WERI-Rb-1 (cell line): ENCODE measurements around the gene RRM2.

ENCODE experiments used
- DNase-seq: peaks from one replicate; pipeline ENCODE4 v3.0.0-alpha.2; 2020
- H3K27ac ChIP-seq: fragments of 250-450 bp; sonication (Bioruptor Pico); 2 replicates; pipeline ENCODE4 v1.5.1; 2020; ENCODE audit warnings: mild to moderate bottlenecking, moderate library complexity
- H3K27me3 ChIP-seq: fragments of 250-450 bp; sonication (Bioruptor Pico); 2 replicates; pipeline ENCODE4 v1.5.1; 2021; ENCODE audit warnings: mild to moderate bottlenecking, low read depth, moderate library complexity; ENCODE audit not compliant: insufficient read depth, severe bottlenecking
- H3K36me3 ChIP-seq: fragments of 250-450 bp; sonication (Bioruptor Pico); 2 replicates; pipeline ENCODE4 v1.5.1; 2020; ENCODE audit warnings: mild to moderate bottlenecking, moderate library complexity
- H3K4me3 ChIP-seq: 2 replicates; pipeline ENCODE4 v1.5.1; 2011; ENCODE audit warnings: low read depth, mild to moderate bottlenecking, control low read depth, low read length
- H3K9me3 ChIP-seq: fragments of 250-450 bp; sonication (Bioruptor Pico); 2 replicates; pipeline ENCODE4 v1.5.1; 2021; ENCODE audit warnings: mild to moderate bottlenecking, moderate library complexity; ENCODE audit not compliant: severe bottlenecking
- CTCF ChIP-seq: IDR thresholded peaks from 2 replicates; pipeline ENCODE4 v1.5.1; 2011; ENCODE audit warnings: low read depth, mild to moderate bottlenecking, control low read depth, inconsistent platforms, low read length

RRM2 gene

GRCh38 chr2:10159086-10159485 lies 36.5 kb downstream of the RRM2 start:
- no peak for DNase-seq
- H3K27ac ChIP-seq = no peak overlapping the region

GRCh38 chr2:10159581-10160131 lies 37.1 kb downstream of the RRM2 start:
- Histone ChIP-seq H3K4me3 (no peak overlapping the region), H3K27ac (peak overlapping the region; percentile 27; the same call in 1 of the 2 replicates)

More at GRCh38 chr2:10159086-10159485, 36.5 kb downstream of the RRM2 start:
- H3K4me3 ChIP-seq = no peak overlapping the region
- no peaks in the 10 kb centered on the region for H3K9me3 ChIP-seq
- peaks cover 65% of the 10 kb centered on the region for H3K36me3 ChIP-seq
- TF ChIP-seq CTCF = no peak
- no peaks in the 10 kb centered on the region for H3K27me3 ChIP-seq

GRCh38 chr2:10160203-10160955 lies 37.8 kb downstream of the RRM2 start:
- Histone ChIP-seq H3K9me3 (no peaks in the 10 kb centered on the region), H3K27ac (no peak overlapping the region), H3K36me3 (peaks cover 71% of the 10 kb centered on the region), H3K27me3 (no peaks in the 10 kb centered on the region), H3K4me3 (no peak overlapping the region)
- no peak for TF ChIP-seq CTCF
- DNase-seq = no peak

More at GRCh38 chr2:10159581-10160131, 37.1 kb downstream of the RRM2 start:
- Histone ChIP-seq H3K27me3 (no peaks in the 10 kb centered on the region), H3K36me3 (peaks cover 71% of the 10 kb centered on the region), H3K9me3 (no peaks in the 10 kb centered on the region)
- TF ChIP-seq CTCF = no peak
- DNase-seq = no peak

GRCh38 chr2:10161206-10161931 lies 38.8 kb downstream of the RRM2 start:
- no peak overlapping the region; the same call in 1 of the 2 replicates for H3K27ac ChIP-seq
- peaks cover 69% of the 10 kb centered on the region for H3K36me3 ChIP-seq
- H3K4me3 ChIP-seq = no peak overlapping the region
- no peak for TF ChIP-seq CTCF
- H3K27me3 ChIP-seq = no peaks in the 10 kb centered on the region
- no peaks in the 10 kb centered on the region for H3K9me3 ChIP-seq
- DNase-seq = no peak

GRCh38 chr2:10161961-10162441 lies 39.5 kb downstream of the RRM2 start:
- Histone ChIP-seq H3K27me3 (no peaks in the 10 kb centered on the region), H3K36me3 (peaks cover 66% of the 10 kb centered on the region), H3K9me3 (no peaks in the 10 kb centered on the region), H3K27ac (no peak overlapping the region), H3K4me3 (no peak overlapping the region)
- no peak for DNase-seq
- no peak for TF ChIP-seq CTCF
